ENCODE results near the gene RNF8.
A peak's percentile ranks its signal among the peaks of the same experiment; 100 is the strongest.
"Not testable (repeated sequence)": the region's sequence is repeated elsewhere in the genome, so short reads cannot be mapped to it uniquely, and the experiment has no call there.

The RNF8 gene, protein sequence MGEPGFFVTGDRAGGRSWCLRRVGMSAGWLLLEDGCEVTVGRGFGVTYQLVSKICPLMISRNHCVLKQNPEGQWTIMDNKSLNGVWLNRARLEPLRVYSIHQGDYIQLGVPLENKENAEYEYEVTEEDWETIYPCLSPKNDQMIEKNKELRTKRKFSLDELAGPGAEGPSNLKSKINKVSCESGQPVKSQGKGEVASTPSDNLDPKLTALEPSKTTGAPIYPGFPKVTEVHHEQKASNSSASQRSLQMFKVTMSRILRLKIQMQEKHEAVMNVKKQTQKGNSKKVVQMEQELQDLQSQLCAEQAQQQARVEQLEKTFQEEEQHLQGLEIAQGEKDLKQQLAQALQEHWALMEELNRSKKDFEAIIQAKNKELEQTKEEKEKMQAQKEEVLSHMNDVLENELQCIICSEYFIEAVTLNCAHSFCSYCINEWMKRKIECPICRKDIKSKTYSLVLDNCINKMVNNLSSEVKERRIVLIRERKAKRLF

GRCh38 chr6:37353761-37354525, at the start of gene RNF8:
Gene RNF8, plus strand, starts transcription at chr6:37353983. Its CDS starts 182 bp downstream, at chr6:37354165.
- DNase-seq: peak; percentile 86

GRCh38 chr6:37304766-37305165, 49.0 kb upstream of the RNF8 start:
- no peak for DNase-seq

DNA sequence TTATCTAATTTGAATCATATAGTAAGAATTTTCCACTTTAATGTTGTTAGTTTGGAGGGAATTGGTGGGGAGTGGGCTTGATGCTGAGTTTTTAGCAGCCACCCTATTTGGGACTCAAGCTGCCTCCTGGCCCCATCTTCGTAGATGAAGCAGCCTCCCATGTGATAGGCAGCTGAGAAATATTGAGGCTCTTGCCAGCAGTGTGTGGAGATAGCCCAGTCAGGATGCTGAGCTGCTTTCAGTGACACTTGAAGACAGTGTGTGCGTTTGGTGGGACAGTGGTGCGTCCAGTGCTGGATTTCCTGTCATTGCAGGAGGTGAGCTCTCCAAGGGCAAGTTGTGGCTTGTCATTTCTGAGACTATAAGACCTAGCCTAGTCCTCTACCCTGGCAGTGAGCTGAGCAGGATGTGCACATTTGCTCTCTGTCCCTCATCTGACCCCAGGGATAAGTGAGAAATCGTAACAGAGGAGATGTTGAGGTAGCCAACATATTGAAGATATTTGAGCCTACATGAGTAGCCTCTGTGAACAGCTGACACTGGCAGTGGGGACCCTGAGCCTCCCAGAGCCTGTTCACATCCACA, 47.9 kb upstream of the RNF8 start:
- DNase-seq: no peak

- no peak for DNase-seq
Observed at GRCh38 chr6:37306624-37307222, 47.1 kb upstream of the RNF8 start.

DNA sequence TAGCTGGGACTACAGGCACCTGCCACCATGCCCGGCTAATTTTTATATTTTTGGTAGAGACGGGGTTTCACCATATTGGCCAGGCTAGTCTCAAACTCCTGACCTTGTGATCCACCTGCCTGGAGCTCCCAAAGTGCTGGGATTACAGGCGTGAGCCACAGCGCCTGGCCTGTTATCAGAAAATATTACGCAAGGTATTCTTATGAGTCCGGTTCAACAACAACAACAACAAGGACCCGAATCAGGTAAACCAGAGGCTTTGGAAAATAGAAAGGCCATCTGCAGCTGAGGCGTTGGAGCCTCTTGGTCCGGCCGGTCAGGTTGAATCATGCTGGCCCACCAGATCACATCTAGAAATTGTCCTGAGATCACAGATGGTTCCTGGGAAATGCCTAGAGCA, 46.3 kb upstream of the RNF8 start:
- DNase-seq: not testable (repeated sequence)

DNA sequence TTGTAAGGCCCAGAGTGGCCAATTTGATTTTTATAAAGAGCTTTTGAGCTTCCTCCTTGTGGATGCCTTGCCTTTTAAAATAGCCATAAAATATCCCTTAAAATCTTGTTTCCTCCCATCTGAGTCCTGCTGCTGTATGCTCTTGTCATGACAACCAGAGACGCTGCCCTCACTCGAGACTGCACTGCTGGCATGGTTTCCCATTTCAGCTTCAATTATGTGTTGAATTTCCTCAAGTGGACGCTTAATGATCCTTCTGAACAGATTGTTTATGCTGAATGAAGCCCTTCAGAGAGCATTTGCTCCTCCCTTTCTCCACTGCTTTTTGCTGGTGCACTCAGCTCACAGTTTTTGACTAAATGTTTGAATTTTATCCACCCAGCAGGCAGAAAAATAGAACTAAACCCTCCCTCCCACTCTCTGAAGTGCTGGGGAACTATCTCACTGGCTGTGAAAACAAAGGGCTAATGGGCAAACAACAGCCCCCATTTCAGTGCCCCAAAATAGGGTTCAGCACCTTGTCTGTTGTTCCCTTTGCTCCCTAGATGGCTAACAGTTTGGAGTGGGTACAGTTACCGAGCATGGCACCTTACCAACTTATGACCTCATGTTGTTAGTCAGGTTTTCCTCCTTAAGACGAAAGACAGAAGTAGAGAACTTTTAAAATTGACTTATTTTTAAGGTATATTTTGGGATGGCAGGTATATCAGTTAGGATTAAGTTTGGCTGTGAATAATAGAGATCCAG, 45.5 kb upstream of the RNF8 start:
- DNase-seq: no peak

- no peak for DNase-seq
Observed at GRCh38 chr6:37309046-37309445, 44.7 kb upstream of the RNF8 start.

DNA sequence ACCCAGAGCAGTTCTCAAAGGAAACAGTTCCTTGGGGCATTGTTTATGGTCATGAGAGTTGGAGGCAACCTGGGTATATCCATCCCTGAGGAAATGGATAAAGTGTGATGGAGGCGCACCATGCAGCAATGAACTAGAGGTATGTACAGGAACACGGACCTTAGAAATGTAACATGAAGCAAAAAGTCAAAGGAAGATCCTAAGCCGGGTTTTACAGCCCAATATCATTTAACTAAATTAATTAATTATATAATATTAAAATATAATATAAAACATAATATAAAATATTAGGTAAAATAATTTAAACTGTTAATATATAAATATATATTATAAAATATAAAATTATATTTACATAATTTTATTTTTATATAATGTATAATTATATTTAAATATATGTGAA, 44.1 kb upstream of the RNF8 start:
- DNase-seq: no peak

DNA sequence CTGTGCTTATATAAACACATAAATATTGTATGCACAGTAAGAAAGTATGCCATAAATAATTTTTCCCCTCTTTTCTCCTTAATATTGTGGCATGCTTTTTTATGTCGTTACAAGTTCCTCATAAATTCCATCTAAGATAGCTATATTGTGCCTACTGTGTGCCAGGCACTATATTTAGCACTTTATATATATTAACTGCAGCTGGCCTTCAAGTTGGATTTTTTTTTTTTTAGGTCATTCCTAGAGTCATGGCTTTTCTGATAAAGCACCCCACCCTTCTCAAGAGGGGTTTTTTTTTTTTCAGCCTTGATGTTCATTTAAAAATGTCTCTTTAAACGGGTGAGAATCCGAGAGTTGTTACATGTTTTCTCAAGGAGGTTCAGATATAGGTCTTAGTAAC, 42.8 kb upstream of the RNF8 start:
- DNase-seq: no peak

DNA sequence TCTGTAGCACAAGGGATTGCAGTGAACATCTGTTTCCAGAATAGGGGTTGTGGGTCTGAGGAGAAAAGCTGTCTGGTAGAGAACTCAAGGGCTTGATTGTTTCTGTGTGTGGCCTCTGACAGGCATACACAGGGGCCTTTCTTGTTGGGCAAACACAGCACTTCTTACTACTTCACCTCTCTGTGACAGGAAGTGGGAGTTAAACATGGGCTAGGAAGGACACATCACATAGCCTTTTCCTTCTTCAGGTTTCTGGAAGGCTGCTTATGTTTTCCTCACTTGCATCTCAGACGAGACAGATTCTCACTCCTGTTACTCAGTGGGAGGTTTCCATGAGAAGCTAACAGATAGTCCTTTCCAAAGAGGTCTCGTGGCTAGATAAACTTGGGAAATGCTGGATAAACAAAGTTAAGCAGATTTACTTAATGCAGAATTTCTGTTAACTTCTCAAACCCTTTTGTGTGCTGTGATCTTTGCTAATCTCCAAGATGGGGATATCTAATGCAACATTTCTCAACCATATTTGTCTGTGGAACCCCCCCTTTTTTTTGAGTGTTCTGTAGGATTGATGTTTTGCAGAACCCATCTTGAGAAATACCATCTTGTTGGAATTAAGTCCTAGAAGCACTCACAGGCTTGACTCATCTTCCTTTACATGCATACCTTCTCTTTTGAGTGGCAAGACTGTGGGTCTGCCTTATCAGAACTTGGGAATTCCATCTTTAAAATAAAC, 41.9 kb upstream of the RNF8 start:
- DNase-seq: no peak

GRCh38 chr6:37313723-37314486, 39.9 kb upstream of the RNF8 start:
- DNase-seq: no peak

GRCh38 chr6:37314487-37315156, 39.2 kb upstream of the RNF8 start:
- no peak for DNase-seq

DNA sequence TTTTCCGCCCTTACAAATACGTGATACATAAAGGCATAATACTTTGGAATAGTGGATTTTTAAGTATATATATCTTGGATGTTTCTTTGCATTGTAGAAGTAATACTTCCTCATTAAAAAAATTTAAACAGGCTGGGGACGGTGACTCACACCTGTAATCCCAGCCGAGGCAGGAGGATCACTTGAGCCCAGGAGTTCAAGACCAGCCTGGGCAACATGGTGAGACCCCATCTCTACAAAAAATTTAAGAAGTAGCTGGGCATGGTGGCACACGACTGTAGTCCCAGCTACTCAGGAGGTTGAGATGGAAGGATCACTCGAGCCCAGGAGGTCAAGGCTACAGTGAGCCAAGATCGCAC, 38.6 kb upstream of the RNF8 start:
- no peak for DNase-seq

GRCh38 chr6:37316071-37316470, 37.7 kb upstream of the RNF8 start:
- no peak for DNase-seq

DNA sequence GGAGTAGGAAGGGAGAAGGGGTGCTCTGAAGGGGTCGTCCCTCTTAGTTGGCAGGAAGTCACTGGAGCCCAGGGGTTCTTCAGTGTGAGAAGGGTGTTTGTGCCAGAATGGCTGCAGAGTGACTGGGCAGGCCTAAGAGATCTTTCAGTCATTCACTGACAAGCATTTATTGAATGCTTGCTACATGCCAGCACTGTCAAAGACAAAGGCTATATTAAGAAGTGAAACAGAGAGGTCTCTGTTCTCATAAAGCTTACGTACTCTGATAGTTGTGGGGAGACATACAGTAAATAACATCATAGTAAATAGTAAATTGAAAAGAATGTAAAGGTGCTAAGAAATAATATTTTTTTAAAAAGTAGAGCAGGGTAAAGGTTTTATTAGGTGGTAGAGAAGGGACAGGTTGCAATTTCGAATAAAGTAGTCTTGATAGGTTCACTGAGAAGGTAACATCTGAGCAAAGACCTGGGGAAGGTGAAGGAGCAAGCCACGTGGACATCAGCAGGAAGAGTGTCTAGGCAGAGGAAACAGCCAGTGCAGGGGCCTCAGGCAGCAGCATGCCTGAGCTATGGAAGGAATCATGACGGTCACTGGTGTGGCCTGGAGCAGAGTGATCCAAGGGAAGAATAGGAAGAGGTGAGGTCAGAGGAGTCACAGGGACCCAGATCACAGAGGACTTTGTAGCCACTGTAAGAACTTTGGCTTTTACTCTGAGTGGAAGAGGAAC, 36.3 kb upstream of the RNF8 start:
- no peak for DNase-seq

DNA sequence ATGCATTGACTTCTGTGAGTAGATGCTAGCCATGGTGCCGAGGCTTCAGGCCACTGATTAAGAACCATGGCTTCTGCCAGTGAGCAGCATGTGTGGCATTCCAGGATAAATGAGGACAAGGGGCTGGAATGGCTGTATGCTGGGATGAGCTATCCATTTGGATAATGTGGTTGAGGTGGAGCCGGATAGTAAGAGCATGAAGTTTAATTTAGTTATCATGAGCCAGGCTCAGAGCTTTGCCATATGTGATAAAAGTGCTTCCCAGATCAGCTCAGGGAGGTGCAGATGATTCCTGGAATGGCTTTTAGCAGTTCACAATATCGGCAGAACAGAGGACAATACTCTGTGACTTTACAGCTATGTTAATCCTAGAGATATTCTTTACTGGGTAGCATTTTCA, 34.6 kb upstream of the RNF8 start:
- no peak for DNase-seq

GRCh38 chr6:37319856-37320480, 33.8 kb upstream of the RNF8 start:
- no peak for DNase-seq

DNA sequence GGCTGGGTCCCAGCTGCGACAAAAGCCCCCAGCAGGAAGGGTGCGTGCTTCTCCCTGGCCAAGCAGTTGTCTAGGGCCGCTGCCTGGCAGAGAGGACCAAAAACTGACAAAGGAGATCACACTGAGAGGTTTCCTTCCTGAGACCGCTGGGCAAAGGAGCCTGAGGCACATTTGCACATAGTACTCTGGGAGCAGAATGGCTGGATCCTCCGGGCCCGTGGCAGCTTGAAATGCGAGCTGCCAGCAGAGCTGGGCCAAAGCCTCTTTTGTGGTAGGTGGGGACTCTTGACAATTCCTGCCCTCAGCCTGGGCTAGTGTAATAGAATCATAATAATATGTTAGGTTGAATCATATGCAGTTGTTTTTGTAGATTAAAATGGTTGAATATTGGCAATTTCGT, 33.1 kb upstream of the RNF8 start:
- DNase-seq: no peak

GRCh38 chr6:37321101-37321500, 32.7 kb upstream of the RNF8 start:
- DNase-seq: no peak
